Breast epithelium (tissue), 4 donors: ENCODE data around the gene ADAT3. TPM values are rescaled to one million over a fixed set of nuclear protein-coding genes. Genes with fewer than 3 reads are reported as not detected.

Source experiments
- DNase-seq, 2 donors: peaks; one replicate each; pipeline ENCODE4 v3.0.0-alpha.2; 2019; ENCODE audit warnings: low spot score in 2 of 2
- H3K27ac ChIP-seq, 2 donors: fragments of 200-600 bp; sonication (generic) in 1 of 2; one replicate each; pipeline ENCODE4 v1.5.1; 2016 to 2019; ENCODE audit warnings: mild to moderate bottlenecking in 1 of 2
- H3K27me3 ChIP-seq, 2 donors: fragments of 200-600 bp; sonication (generic) in 1 of 2; one replicate each; pipeline versions ENCODE4 v1.5.1 to v1.6.0; 2017 to 2019; ENCODE audit warnings: control low read depth in 1 of 2, mild to moderate bottlenecking in 1 of 2
- H3K36me3 ChIP-seq: fragments of 200-600 bp; one replicate; pipeline ENCODE4 v1.5.1; 2019
- H3K4me1 ChIP-seq, 2 donors: fragments of 200-600 bp; sonication (generic); one replicate each; pipeline ENCODE4 v1.5.1; 2016 to 2019; ENCODE audit warnings: control low read depth in 1 of 2
- H3K4me3 ChIP-seq, 3 donors: fragments of 200-600 bp; sonication (generic); 1 replicate in 2 of 3; 2 replicates in 1 of 3; pipeline ENCODE4 v1.5.1; 2016 to 2019; ENCODE audit warnings: mild to moderate bottlenecking in 3 of 3, moderate library complexity in 2 of 3
- H3K9me3 ChIP-seq, 2 donors: fragments of 200-600 bp; sonication (generic) in 1 of 2; one replicate each; pipeline ENCODE4 v1.5.1; 2016 to 2019; ENCODE audit warnings: control low read depth in 1 of 2
- CTCF ChIP-seq, 3 donors: fragments of 450-650 bp; IDR thresholded peaks; one replicate each; pipeline ENCODE4 v1.5.1; 2016 to 2017; ENCODE audit warnings: antibody characterized with exemption in 3 of 3, mild to moderate bottlenecking in 3 of 3, moderate library complexity in 3 of 3
- POLR2A ChIP-seq: fragments of 450-650 bp; IDR thresholded peaks from one replicate; pipeline ENCODE4 v1.6.1; 2016; ENCODE audit warnings: antibody characterized with exemption, mild to moderate bottlenecking, moderate library complexity
- POLR2AphosphoS5 ChIP-seq, 3 donors: sonication (generic); formaldehyde crosslinking; IDR thresholded peaks; one replicate each; pipeline ENCODE4 v1.6.1; 2017; ENCODE audit warnings: antibody characterized with exemption in 3 of 3
- intact Hi-C: fragments of 100-400 bp; cut with DNase I; formaldehyde crosslinking; loops from one replicate; pipeline ENCODE4 v1.15.1; 2023; ENCODE audit warnings: low total_unique reads
- total RNA-seq, 3 donors: library from RNA; depleted of rRNA; stranded (reverse); fragments of >200 nt; gene quantifications; one replicate each; pipeline ENCODE4 v1.1.0, GENCODE V29; 2016

The ADAT3 gene
- total RNA-seq, 3 donors from 2014 or later: 1.1 to 5.4 (median 4.9) TPM

GRCh38 chr19:1893791-1894190 lies 11.4 kb upstream of the ADAT3 start:
- Histone ChIP-seq H3K4me3 (no peak overlapping the region), H3K9me3 (no peaks in the 10 kb centered on the region), H3K36me3 (no peaks in the 10 kb centered on the region), H3K27me3 (no peaks in the 10 kb centered on the region), H3K4me1 (no peaks in the 10 kb centered on the region), H3K27ac (no peak overlapping the region)
- intact Hi-C loops: loop anchor here (5.0 kb wide), 1 partner anchor 384 kb away; no protein-coding TSS in a partner anchor
- TF ChIP-seq CTCF (IDR thresholded peaks at IDR 0.05) (no peak), POLR2A (no peak), POLR2AphosphoS5 (IDR thresholded peaks at IDR 0.05) (no peak)
- DNase-seq: no peak

- peak overlapping the region in 1 of 2 donors; percentile 48 for H3K27ac ChIP-seq
- H3K27me3 ChIP-seq: no peaks in the 10 kb centered on the region
- no peaks in the 10 kb centered on the region for H3K9me3 ChIP-seq
- TF ChIP-seq POLR2AphosphoS5 (IDR thresholded peaks at IDR 0.05) (no peak), CTCF (IDR thresholded peaks at IDR 0.05) (no peak), POLR2A (no peak)
- intact Hi-C loops: loop anchor here (5.0 kb wide), 1 partner anchor 814 kb away; no protein-coding TSS in a partner anchor
- H3K36me3 ChIP-seq: no peaks in the 10 kb centered on the region
- H3K4me3 ChIP-seq: no peak overlapping the region
- no peak for DNase-seq
- no peaks in the 10 kb centered on the region for H3K4me1 ChIP-seq
Observed at GRCh38 chr19:1896508-1896907, 8.7 kb upstream of the ADAT3 start.

- Histone ChIP-seq H3K27ac (no peak overlapping the region), H3K4me1 (peaks cover 4 to 5% of the 10 kb centered on the region in 2 donors), H3K9me3 (no peaks in the 10 kb centered on the region), H3K36me3 (no peaks in the 10 kb centered on the region), H3K27me3 (no peaks in the 10 kb centered on the region), H3K4me3 (no peak overlapping the region)
- TF ChIP-seq POLR2A (no peak), CTCF (IDR thresholded peaks at IDR 0.05) (no peak), POLR2AphosphoS5 (IDR thresholded peaks at IDR 0.05) (no peak)
- DNase-seq: no peak
- intact Hi-C loops: loop anchor here (10.0 kb wide), 1 partner anchor 193 kb away; the partner anchor contains the start of genes IZUMO4 and MOB3A
Observed at GRCh38 chr19:1901940-1902404, 3.2 kb upstream of the ADAT3 start.

- TF ChIP-seq POLR2AphosphoS5 (IDR thresholded peaks at IDR 0.05) (no peak), CTCF (IDR thresholded peaks at IDR 0.05) (no peak), POLR2A (no peak)
- H3K4me1 ChIP-seq: peaks cover 4 to 5% of the 10 kb centered on the region in 2 donors
- intact Hi-C loops: loop anchor here (10.0 kb wide), 1 partner anchor 192 kb away; the partner anchor contains the start of genes IZUMO4 and MOB3A
- H3K27me3 ChIP-seq: no peaks in the 10 kb centered on the region
- H3K4me3 ChIP-seq: no peak overlapping the region
- H3K9me3 ChIP-seq: no peaks in the 10 kb centered on the region
- H3K27ac ChIP-seq: peak overlapping the region in 1 of 2 donors; percentile 21
- DNase-seq: no peak
- no peaks in the 10 kb centered on the region for H3K36me3 ChIP-seq
Observed at GRCh38 chr19:1902923-1903322, 2.3 kb upstream of the ADAT3 start.

GRCh38 chr19:1904860-1905109 lies 414 bp upstream of the ADAT3 start:
- intact Hi-C loops: loop anchor here (10.0 kb wide), 1 partner anchor 190 kb away; the partner anchor contains the start of genes IZUMO4 and MOB3A
- peaks cover 8 to 9% of the 10 kb centered on the region in 2 donors for H3K4me1 ChIP-seq

More at GRCh38 chr19:1904860-1905109, 414 bp upstream of the ADAT3 start:
- H3K4me3 ChIP-seq: peak overlapping the region; percentile 69 to 82 (median 70)
- H3K27ac ChIP-seq: peak overlapping the region; percentile 94 to 95
- no peaks in the 10 kb centered on the region for H3K9me3 ChIP-seq
- TF ChIP-seq CTCF (IDR thresholded peaks at IDR 0.05) (no peak), POLR2A (no peak), POLR2AphosphoS5 (IDR thresholded peaks at IDR 0.05) (no peak)
- no peaks in the 10 kb centered on the region for H3K27me3 ChIP-seq
- no peaks in the 10 kb centered on the region for H3K36me3 ChIP-seq
- DNase-seq: no peak
